Dermis microvascular lymphatic vessel endothelial cell (primary cell): ENCODE measurements around the gene ANKRD13A. TPM values are rescaled to one million over a fixed set of nuclear protein-coding genes. Genes with fewer than 3 reads are reported as not detected.
A peak's percentile ranks its signal among the peaks of the same experiment; 100 is the strongest.
"Not testable (repeated sequence)": the region's sequence is repeated elsewhere in the genome, so short reads cannot be mapped to it uniquely, and the experiment has no call there.

Experiments used
- DNase-seq, 2 donors: peaks; one replicate each; pipeline versions ENCODE4 v3.0.0 to v3.0.0-alpha.2; 2010; ENCODE audit warnings: low read depth in 2 of 2
- total RNA-seq: library from RNA; depleted of rRNA; stranded (reverse); fragments of >200 nt; gene quantifications from 2 replicates; pipeline ENCODE4 v1.2.1, GENCODE V29; 2014

ANKRD13A gene
- total RNA-seq, 1 donor from 2014 or later: 46.1 TPM

GRCh38 chr12:110006115-110006514, 6.9 kb downstream of the ANKRD13A start:
- DNase-seq: no peak

DNA sequence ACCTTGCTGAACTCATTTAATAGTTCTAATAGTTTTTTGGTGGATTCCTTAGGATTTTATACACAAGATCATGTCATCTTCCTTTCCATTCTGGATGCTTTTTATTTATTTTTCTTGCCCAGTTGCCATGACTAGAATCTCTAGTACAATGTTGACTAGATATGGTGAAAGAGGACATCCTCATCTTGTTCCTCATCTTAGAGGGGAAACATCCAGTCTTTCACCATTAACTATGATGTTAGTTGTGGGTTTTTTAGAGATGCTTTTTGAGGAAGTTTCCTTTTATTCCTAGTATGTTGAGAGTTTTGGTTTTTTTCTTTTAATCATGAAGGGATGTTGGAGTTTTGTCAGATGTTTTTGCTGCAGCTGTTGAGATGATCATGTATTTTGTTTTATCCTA, 8.7 kb downstream of the ANKRD13A start:
- no peak for DNase-seq

GRCh38 chr12:110008681-110009398, 9.6 kb downstream of the ANKRD13A start:
- not testable (repeated sequence) for DNase-seq

DNA sequence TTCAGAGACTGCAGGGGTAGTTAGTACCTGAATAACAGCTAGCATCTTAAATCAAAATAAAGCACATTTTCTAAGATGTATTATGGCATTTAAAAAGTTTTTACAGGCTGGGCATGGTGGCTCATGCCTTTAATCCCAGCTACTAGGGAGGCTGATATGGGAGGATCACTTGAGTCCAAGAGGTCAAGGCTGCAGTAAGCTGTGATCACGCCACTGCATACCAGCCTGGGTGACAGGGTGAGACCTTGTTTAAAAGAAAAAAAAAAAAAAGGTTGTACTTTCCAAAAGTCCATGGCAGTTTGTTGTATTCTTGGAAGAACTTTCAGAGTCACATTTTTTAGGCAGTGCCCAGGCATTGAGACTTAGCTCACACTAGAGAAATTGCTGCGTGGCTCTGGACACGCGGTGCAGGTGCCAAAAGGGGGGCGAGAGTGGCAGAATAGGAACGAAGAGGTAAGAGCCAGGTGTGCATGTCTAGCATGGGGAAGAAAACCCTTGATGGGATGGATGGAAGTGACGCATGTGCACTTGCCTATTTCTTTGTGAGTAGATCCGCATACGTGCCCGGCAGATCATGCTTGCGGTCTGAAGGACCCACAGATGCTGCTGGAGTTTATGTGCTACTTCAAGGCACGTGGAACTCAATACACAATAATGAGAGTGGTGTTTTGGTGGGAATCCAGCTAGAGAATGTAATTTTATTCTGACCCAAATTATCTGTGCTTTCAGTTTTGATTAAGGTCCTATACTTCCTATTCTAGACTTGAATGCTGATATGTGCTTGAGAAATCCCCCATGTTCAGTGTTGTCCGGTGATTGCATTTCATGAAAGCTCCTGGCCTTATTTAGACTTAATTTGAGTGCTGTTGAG, 11.9 kb downstream of the ANKRD13A start:
- DNase-seq: no peak

DNA sequence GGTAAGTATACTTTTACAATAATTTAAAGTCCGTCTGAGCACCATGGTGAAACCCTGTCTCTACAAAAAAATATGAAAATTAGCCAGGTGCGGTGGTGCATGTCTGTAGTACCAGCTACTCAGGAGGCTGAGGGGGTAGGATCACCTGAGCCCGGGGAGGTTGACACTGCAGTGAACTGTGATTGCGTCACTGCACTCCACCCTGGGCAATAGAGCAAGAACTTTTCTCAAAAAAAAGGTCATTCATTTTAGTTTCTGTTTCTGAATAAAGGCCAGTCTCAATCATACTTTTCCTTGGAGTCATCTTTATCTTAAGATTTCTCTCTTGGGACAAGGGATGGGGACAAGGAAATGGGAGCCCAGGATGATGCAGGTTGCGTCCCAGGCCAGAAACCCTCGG, 12.9 kb downstream of the ANKRD13A start:
- DNase-seq: no peak

DNA sequence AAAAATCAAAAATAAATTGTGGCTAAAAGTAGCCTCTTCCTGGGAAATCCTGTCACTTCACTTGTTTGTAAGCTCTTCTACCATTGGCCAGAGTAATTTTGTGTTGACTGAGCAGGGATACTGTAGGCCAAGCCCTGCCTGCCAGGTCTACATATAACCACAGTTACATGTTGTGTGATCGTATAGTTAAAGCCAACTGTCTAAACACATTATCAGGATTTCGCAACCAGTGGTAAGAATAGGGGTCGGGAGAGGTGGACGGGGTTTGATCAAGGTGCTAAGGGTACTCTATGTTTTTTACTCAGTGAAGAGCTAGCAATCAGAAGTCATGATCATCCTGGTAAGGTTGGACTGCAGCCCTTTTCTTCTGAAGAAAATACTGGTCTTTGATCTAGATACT, 13.4 kb downstream of the ANKRD13A start:
- DNase-seq: no peak

GRCh38 chr12:110015132-110015531, 15.9 kb downstream of the ANKRD13A start:
- DNase-seq: peak; percentile 69 to 73

GRCh38 chr12:110020956-110021355, 21.7 kb downstream of the ANKRD13A start:
- no peak for DNase-seq

GRCh38 chr12:110023059-110023980, 24.1 kb downstream of the ANKRD13A start:
- no peak for DNase-seq

DNA sequence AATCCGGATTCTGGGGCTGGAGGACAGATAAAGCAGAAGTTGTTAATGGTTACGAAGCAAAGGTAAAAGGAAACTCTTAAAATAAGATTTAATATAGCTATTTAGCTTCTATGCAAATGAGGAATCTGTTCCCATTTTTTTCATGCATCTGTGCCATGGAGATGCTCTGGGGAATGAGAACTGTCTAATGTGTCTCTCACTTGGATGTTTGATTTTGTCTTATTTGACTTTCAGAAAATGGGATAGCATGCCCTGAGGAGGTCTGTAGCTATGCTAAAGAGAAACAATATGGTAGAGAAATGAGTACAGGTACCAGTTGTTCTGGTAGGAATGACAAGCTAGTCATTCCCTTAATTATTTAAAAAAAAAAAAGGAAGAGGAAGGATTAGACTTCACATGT, 24.8 kb downstream of the ANKRD13A start:
- DNase-seq: no peak

DNA sequence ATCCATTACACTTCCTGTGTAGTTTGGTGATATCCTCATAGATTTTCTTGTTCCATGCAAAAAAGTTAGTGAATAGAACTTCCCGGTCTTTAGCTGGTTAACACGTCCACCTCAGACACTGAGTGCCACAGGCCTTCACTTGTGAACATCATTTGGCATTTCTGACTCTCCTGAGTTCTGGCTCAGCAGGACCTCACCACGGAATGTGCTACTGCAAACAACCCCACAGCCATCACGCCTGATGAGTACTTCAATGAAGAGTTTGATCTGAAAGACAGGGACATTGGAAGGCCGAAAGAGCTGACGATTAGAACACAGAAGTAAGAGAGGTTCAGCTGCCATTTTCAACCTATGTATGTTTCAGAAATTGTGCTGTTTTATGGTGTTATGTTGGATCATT, 29.1 kb downstream of the ANKRD13A start:
- no peak for DNase-seq

GRCh38 chr12:110029290-110029815, 30.1 kb downstream of the ANKRD13A start:
- DNase-seq: no peak

- no peak for DNase-seq
These were observed 34.7 kb downstream of the ANKRD13A start for GRCh38 chr12:110033888-110034287.

- no peak for DNase-seq
These were observed 36.4 kb downstream of the ANKRD13A start for GRCh38 chr12:110035534-110036104.

DNA sequence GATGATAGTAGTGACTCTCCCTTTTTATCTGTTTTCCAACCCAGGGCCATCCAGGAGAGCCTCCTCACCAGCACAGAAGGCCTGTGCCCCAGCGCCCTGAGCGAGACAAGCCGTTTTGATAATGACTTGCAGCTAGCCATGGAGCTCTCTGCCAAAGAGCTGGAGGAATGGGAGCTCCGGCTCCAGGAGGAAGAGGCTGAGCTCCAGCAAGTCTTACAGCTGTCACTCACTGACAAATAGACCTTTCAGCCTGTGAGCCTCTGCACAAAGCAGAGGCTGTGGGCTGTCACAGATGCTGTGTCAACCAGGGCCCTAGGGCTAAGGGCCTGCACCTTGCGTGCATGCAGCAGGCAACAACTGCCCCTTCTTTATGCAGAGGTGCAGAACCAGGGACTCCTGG, 38.1 kb downstream of the ANKRD13A start:
- no peak for DNase-seq

DNA sequence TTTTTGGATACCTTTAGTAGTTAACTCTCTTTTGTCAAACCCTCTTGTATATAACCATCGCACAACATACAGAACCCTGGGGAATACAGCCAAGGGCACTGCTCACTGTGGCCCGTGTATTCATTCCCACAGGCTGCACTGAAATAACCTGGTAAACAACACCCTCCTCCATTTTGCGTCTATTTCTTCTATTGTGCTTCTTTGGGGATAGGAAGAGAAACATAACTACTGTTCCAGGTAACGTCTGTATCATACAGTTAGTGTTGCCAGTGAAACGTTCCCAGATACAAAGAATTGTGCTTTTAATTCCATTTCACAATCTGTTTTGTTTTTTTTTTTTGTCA, 39.5 kb downstream of the ANKRD13A start:
- peak in 1 of 2 donors; percentile 47 for DNase-seq

DNA sequence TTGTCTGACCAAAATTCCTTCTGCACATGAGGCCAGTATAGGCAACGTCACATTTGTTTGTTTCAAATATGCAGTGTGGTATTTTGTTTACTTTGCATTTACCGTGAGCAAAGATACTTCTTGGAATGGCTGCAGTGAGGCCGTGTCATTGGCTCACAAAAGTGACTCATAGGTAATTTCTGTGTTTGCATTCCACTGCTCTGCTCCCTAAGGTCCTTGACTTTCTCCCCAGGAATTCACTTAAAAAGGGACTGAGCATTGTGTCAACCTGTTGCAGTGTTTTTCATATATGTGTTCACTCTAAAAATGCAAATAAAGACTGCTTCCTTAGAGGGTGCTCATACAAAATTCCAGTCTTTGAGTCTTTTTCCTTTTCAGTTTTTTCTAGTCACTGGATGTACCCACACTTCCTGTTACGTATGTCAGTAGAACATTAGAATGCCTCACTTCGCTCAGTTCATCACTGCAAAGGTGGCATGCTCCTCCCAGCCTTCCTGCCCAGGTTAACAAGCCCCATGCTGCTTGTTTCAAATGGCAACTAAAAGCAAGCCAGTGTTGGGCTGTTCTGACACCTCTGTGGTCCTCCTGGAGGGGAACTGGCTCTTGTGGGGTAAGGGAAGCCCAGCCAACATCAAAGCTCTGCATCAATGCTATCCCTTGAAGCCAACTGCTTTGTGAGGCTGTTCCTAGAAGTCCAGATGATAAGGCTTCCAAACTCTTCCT, 40.0 kb downstream of the ANKRD13A start:
- DNase-seq: peak; percentile 60 to 83

DNA sequence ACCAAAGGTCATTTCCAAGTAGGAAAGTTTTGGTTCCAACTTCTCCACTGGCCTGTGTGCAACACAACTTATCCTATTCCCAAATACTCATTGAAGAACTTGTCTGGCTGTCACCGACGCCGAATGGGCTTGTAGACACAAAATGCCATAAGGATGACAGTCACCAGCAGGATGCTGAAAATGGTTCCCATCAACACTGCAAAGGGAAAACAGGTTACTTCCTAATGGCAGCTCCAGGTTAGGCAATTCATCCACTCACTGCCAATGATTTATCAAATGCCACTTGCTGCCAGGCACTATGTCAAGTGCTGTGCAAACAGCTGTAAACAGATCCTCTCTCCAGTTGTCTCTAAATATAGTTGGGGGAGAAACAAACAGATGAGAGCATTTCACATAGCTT, 43.0 kb downstream of the ANKRD13A start:
- no peak for DNase-seq

GRCh38 chr12:110046451-110047187, 47.4 kb downstream of the ANKRD13A start:
- DNase-seq: no peak
